SK-N-SH treated with all-trans-retinoic acid at 6 μM for 48 hours (cell line): Measurements from ENCODE around the gene KIRREL2.

ENCODE experiments used
- ARNTL ChIP-seq: fragments of 450-650 bp; formaldehyde crosslinking; IDR thresholded peaks from 2 replicates; pipeline ENCODE4 v1.5.0; 2020; ENCODE audit warnings: low read depth, mild to moderate bottlenecking, moderate library complexity, borderline replicate concordance
- ESRRG ChIP-seq: fragments of 250-450 bp; sonication (Bioruptor Pico); IDR thresholded peaks from 2 replicates; pipeline ENCODE4 v1.6.1; 2021; ENCODE audit warnings: mild to moderate bottlenecking
- GLIS3 ChIP-seq: fragments of 250-450 bp; sonication (Bioruptor Pico); IDR thresholded peaks from 2 replicates; pipeline ENCODE4 v1.5.0; 2020; ENCODE audit warnings: mild to moderate bottlenecking, moderate library complexity
- OSR1 ChIP-seq: fragments of 250-450 bp; sonication (Bioruptor Pico); IDR thresholded peaks from 2 replicates; pipeline ENCODE4 v1.8.0; 2022; ENCODE audit warnings: moderate library complexity, mild to moderate bottlenecking, inconsistent platforms
- RARB ChIP-seq: fragments of 250-450 bp; sonication (Bioruptor Pico); IDR thresholded peaks from 2 replicates; pipeline ENCODE4 v1.8.0; 2021; ENCODE audit warnings: mild to moderate bottlenecking, moderate library complexity
- TOX ChIP-seq: fragments of 250-450 bp; sonication (Bioruptor Pico); IDR thresholded peaks from 2 replicates; pipeline ENCODE4 v1.8.0; 2021; ENCODE audit warnings: mild to moderate bottlenecking, moderate library complexity, borderline replicate concordance
- ZFP3 ChIP-seq: fragments of 250-450 bp; sonication (Bioruptor Pico); IDR thresholded peaks from 2 replicates; pipeline ENCODE4 v1.5.0; 2020; ENCODE audit warnings: mild to moderate bottlenecking, moderate library complexity
- ZFP30 ChIP-seq: fragments of 450-650 bp; formaldehyde crosslinking; IDR thresholded peaks from 2 replicates; pipeline ENCODE4 v1.5.0; 2022; ENCODE audit warnings: mild to moderate bottlenecking, moderate library complexity
- ZNF70 ChIP-seq: fragments of 450-650 bp; formaldehyde crosslinking; IDR thresholded peaks from 2 replicates; pipeline ENCODE4 v1.5.0; 2020; ENCODE audit warnings: mild to moderate bottlenecking, moderate library complexity

DNA sequence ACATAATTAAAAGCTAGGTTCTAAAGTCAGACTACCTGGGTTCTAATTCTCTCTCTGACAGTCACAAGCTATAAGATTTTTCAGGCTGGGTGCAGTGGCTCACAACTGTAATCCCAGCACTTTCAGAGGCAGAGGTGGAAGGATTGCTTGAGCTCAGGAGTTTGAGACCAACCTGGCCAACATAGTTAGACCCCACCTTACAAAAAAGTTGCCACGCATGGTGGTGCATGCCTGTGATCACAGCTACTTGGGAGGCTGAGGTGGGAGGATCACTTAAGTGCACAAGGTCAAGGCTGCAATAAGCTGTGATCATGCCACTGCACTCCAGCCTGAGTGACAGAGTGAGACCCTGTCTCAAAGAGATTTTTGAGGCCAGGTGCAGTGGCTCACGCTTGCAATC, 37.6 kb downstream of the KIRREL2 start:
- TF ChIP-seq ESRRG (CRISPR knock-in tag) (no peak), RARB (CRISPR knock-in tag) (no peak), ZNF70 (CRISPR knock-in tag) (no peak), ZFP3 (CRISPR knock-in tag) (no peak), TOX (CRISPR knock-in tag) (no peak), ARNTL (no peak), OSR1 (CRISPR knock-in tag) (no peak), ZFP30 (CRISPR knock-in tag) (no peak), GLIS3 (CRISPR knock-in tag) (no peak)
